PC-3 (cell line): Measurements from ENCODE around the gene OR13G1. TPM values are rescaled to one million over a fixed set of nuclear protein-coding genes. Genes with fewer than 3 reads are reported as not detected.

Experiments
- ATAC-seq: fragments of 200-7000 bp; cut with Tn5 transposase; 2 replicates; pipeline ENCODE4 v1.9.1; 2020; ENCODE audit warnings: mild to moderate bottlenecking, moderate library complexity
- BruUV-seq: library from RNA; stranded (reverse); fragments of 400-500 nt; replicated peaks from 2 replicates; lab custom pipeline; 2021; lab: Mats Ljungman, UMichigan
- CTCF ChIA-PET: fragments of 300-600 bp; sonication (Branson Sonifier 250); formaldehyde crosslinking; loops from one replicate; lab custom pipeline; 2022; ENCODE audit warnings: antibody characterized with exemption; lab: Charles Lee
- POLR2A ChIA-PET: fragments of 300-600 bp; sonication (Branson Sonifier 250); formaldehyde crosslinking; loops from one replicate; lab custom pipeline; 2022; ENCODE audit warnings: antibody characterized with exemption; ENCODE audit not compliant: unreplicated experiment; lab: Charles Lee
- DNase-seq: peaks from one replicate; pipeline ENCODE4 v3.0.0-alpha.2; 2015
- H2AFZ ChIP-seq: fragments of 300-600 bp; sonication (generic); 2 replicates; pipeline ENCODE4 v1.6.0; 2016; ENCODE audit warnings: antibody characterized with exemption, low read length
- H3F3A ChIP-seq: fragments of 300-600 bp; sonication (generic); one replicate; pipeline ENCODE4 v1.6.0; 2017; ENCODE audit warnings: antibody characterized with exemption, low read length, control low read depth, mild to moderate bottlenecking; ENCODE audit not compliant: unreplicated experiment
- H3K27ac ChIP-seq: fragments of 300-600 bp; sonication (generic); 2 replicates; pipeline ENCODE4 v1.5.1; 2016; ENCODE audit warnings: mild to moderate bottlenecking, low read length
- H3K27me3 ChIP-seq: fragments of 300-600 bp; sonication (generic); 2 replicates; pipeline ENCODE4 v1.6.1; 2016; ENCODE audit warnings: low read length, mixed read lengths
- H3K36me3 ChIP-seq: fragments of 300-600 bp; sonication (generic); 2 replicates; pipeline ENCODE4 v1.6.1; 2016; ENCODE audit warnings: low read depth, mixed run types, low read length, mixed read lengths
- H3K4me1 ChIP-seq: fragments of 300-600 bp; sonication (generic); 2 replicates; pipeline ENCODE4 v1.5.1; 2016; ENCODE audit warnings: low read length; ENCODE audit not compliant: insufficient read depth
- H3K4me2 ChIP-seq: fragments of 300-600 bp; sonication (generic); 2 replicates; pipeline ENCODE4 v1.6.0; 2016; ENCODE audit warnings: low read length
- H3K4me3 ChIP-seq: fragments of 300-600 bp; sonication (generic); 2 replicates; pipeline ENCODE4 v1.5.1; 2016; ENCODE audit warnings: mild to moderate bottlenecking, low read length, mixed read lengths
- H3K79me2 ChIP-seq: fragments of 300-600 bp; sonication (generic); 2 replicates; pipeline ENCODE4 v1.6.1; 2017; ENCODE audit warnings: low read length, mixed read lengths
- H3K9ac ChIP-seq: fragments of 300-600 bp; sonication (generic); 2 replicates; pipeline ENCODE4 v1.6.0; 2016; ENCODE audit warnings: mild to moderate bottlenecking, low read length
- H3K9me2 ChIP-seq: fragments of 300-600 bp; sonication (generic); replicated peaks from 2 replicates; pipeline ENCODE4 v1.6.1; 2016; ENCODE audit warnings: mixed run types, low read length, mixed read lengths
- H3K9me3 ChIP-seq: fragments of 300-600 bp; sonication (generic); 2 replicates; pipeline ENCODE4 v1.6.1; 2016; ENCODE audit warnings: low read length, mixed read lengths
- H4K20me1 ChIP-seq: fragments of 300-600 bp; sonication (generic); 2 replicates; pipeline ENCODE4 v1.6.1; 2016; ENCODE audit warnings: low read length, mixed read lengths
- EZH2 ChIP-seq: fragments of 300-600 bp; sonication (generic); IDR thresholded peaks from one replicate; pipeline ENCODE4 v1.6.1; 2017; ENCODE audit warnings: antibody characterized with exemption, mild to moderate bottlenecking, low read length; ENCODE audit not compliant: unreplicated experiment
- EZH2phosphoT487 ChIP-seq: fragments of 300-600 bp; sonication (generic); IDR thresholded peaks from 2 replicates; pipeline ENCODE4 v1.6.1; 2018; ENCODE audit warnings: mild to moderate bottlenecking, antibody characterized with exemption, low read length, borderline replicate concordance
- intact Hi-C: fragments of 100-400 bp; cut with micrococcal nuclease; formaldehyde crosslinking; loops from 2 replicates; pipeline ENCODE4 v1.9.0; 2023
- total RNA-seq: library from RNA; depleted of rRNA; stranded (reverse); fragments of >200 nt; gene quantifications from 2 replicates; pipeline ENCODE4 v1.2.3, GENCODE V29; 2014
- TF ChIP-seq, protein P1 (sequence below): fragments of 300-600 bp; sonication (generic); conservative IDR thresholded peaks from 2 replicates; pipeline ENCODE4 v1.5.1; 2017; ENCODE audit warnings: antibody characterized with exemption, low read depth, mild to moderate bottlenecking, low read length

OR13G1 gene
- total RNA-seq, 1 experiment from 2014 or later, result not detected

DNA sequence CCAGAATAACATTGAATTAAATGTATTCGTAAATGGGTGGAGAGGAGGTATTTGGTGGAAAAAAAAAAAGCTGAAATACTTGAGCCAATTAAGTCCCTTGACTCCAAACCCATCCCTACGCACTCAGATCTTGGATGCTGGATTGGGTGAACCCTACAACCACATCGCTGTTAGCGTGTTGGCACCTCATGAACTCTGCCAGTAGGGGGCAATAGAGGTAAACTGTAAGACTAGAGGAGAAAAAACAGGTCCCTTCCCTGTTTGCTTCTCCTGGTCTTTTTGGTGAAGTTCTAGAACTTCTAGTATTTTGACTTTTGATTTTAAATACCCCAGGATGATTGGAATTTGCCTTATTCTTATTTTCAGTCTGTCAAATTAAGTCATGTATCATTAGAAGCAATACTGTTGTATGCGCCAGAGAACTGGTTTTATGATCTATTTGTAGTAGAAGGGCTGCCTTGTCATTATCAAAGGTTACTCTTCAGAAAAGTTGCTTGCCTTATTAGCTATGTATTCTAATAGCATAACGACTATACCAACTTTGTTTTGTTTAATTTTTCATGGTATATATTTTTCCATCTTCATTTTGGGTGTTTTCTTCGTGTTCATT, 1.9 kb upstream of the OR13G1 start:
- DNase-seq (peak; percentile 98), ATAC-seq (peak; percentile 90)
- Histone ChIP-seq H3K4me2 (no peak overlapping the region), H3K79me2 (no peaks in the 10 kb centered on the region), H3K4me3 (no peak overlapping the region), H3K4me1 (no peaks in the 10 kb centered on the region), H3K36me3 (no peaks in the 10 kb centered on the region), H3F3A (no peaks in the 10 kb centered on the region), H4K20me1 (no peaks in the 10 kb centered on the region), H3K9me3 (no peaks in the 10 kb centered on the region), H3K27ac (no peak overlapping the region), H3K27me3 (no peaks in the 10 kb centered on the region), H2AFZ (no peak overlapping the region), H3K9ac (no peak overlapping the region), H3K9me2 (no peaks in the 10 kb centered on the region)
- TF ChIP-seq, protein P1, sequence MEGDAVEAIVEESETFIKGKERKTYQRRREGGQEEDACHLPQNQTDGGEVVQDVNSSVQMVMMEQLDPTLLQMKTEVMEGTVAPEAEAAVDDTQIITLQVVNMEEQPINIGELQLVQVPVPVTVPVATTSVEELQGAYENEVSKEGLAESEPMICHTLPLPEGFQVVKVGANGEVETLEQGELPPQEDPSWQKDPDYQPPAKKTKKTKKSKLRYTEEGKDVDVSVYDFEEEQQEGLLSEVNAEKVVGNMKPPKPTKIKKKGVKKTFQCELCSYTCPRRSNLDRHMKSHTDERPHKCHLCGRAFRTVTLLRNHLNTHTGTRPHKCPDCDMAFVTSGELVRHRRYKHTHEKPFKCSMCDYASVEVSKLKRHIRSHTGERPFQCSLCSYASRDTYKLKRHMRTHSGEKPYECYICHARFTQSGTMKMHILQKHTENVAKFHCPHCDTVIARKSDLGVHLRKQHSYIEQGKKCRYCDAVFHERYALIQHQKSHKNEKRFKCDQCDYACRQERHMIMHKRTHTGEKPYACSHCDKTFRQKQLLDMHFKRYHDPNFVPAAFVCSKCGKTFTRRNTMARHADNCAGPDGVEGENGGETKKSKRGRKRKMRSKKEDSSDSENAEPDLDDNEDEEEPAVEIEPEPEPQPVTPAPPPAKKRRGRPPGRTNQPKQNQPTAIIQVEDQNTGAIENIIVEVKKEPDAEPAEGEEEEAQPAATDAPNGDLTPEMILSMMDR, result peak; percentile 99
- no peak for TF ChIP-seq EZH2phosphoT487
- BruUV-seq, result no TSS peak
- POLR2A ChIA-PET, result interaction anchor here (0.6 kb wide), 2 partner anchors 104 to 1174 kb away, joined by 3 to 4 read pairs; no protein-coding TSS in a partner anchor
- intact Hi-C loops, result loop anchor here (1.0 to 10.0 kb wide), 5 partner anchors 131 to 563 kb away; partner anchors contain the start of gene TRIM58
- CTCF ChIA-PET, result interaction anchor here (0.6 to 1.0 kb wide), 3 partner anchors 175 to 225 kb away, joined by 3 to 6 read pairs (median 4); partner anchors contain the start of gene TRIM58

DNA sequence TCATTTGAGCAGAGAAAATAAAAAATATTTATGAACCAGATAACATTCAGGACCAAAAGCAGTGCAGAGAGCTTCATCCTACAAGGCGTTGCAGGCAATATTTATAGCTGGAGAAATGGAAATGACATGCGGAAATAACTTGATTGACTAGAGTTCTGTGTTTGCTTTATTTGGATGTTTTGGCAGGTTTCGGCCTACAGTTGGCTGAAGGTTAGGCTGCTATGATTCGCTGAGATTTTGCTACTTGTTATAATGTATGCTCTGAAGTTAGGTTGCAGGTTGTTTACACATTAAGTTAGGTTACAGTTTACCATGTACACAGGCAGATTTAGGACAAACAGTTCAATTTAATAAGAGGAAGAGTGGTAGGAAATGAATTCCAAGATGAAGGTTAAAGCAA, 632 bp upstream of the OR13G1 start:
- H3K4me2 ChIP-seq, result no peak overlapping the region
- no peaks in the 10 kb centered on the region for H3K9me3 ChIP-seq
- H3K27me3 ChIP-seq, result no peaks in the 10 kb centered on the region
- no peaks in the 10 kb centered on the region for H3K9me2 ChIP-seq
- no TSS peak for BruUV-seq
- peak; percentile 29 for DNase-seq
- no peak overlapping the region for H3K27ac ChIP-seq
- ChIA-PET POLR2A (no interaction called here), CTCF (interaction anchor here (0.7 kb wide), 1 partner anchor 409 kb away, joined by 3 read pairs; no protein-coding TSS in a partner anchor)
- no peaks in the 10 kb centered on the region for H3K4me1 ChIP-seq
- H3K9ac ChIP-seq, result no peak overlapping the region
- no peaks in the 10 kb centered on the region for H3K36me3 ChIP-seq
- H3F3A ChIP-seq, result no peaks in the 10 kb centered on the region
- no peak overlapping the region for H3K4me3 ChIP-seq
- TF ChIP-seq, protein P1, result no peak
- TF ChIP-seq EZH2phosphoT487 (no peak), EZH2 (no peak)
- ATAC-seq, result no peak
- H3K79me2 ChIP-seq, result no peaks in the 10 kb centered on the region
- intact Hi-C loops, result loop anchor here (5.0 to 10.0 kb wide), 2 partner anchors 257 to 565 kb away; no protein-coding TSS in a partner anchor
- no peak overlapping the region for H2AFZ ChIP-seq
- no peaks in the 10 kb centered on the region for H4K20me1 ChIP-seq

DNA sequence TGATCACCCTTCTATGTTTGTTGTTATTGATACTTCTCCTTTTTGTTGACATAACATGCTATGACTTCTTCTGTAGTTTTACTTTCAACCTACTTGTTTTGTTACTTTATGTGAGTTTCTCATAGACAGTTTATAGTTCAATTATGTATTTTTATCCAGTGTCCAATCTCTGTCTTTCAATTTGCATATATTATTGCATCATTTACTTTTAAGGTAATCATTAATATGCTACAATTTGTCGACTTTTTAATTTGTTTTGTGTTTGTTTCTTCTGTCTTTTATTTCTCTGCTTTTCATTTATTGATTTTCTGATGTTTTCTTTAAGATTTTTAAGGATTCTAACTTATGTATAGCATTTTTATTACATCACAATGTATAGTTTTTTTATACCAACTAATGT, 10.3 kb downstream of the OR13G1 start:
- Histone ChIP-seq H3K4me1 (no peaks in the 10 kb centered on the region), H3K27me3 (no peaks in the 10 kb centered on the region), H4K20me1 (no peaks in the 10 kb centered on the region), H3K27ac (no peak overlapping the region), H3K4me3 (no peak overlapping the region), H3K79me2 (no peaks in the 10 kb centered on the region), H3K36me3 (no peaks in the 10 kb centered on the region), H3K4me2 (no peak overlapping the region), H2AFZ (no peak overlapping the region), H3F3A (no peaks in the 10 kb centered on the region), H3K9me2 (no peaks in the 10 kb centered on the region), H3K9ac (no peak overlapping the region), H3K9me3 (peaks cover 7% of the 10 kb centered on the region)
- TF ChIP-seq, protein P1, result no peak
- no peak for TF ChIP-seq EZH2
- TF ChIP-seq EZH2phosphoT487, result no peak
- BruUV-seq, result no TSS peak
- no peak for DNase-seq
- no peak for ATAC-seq
- intact Hi-C loops, result no loop called here
- ChIA-PET POLR2A (no interaction called here), CTCF (no interaction called here)
